MM.1S (cell line): ENCODE measurements around the gene ZNF516.

Experiments used
- DNase-seq: peaks from one replicate; pipeline ENCODE4 v3.0.0-alpha.2; 2015
- H2AFZ ChIP-seq: fragments of 300-600 bp; sonication (generic); 2 replicates; pipeline ENCODE4 v1.6.0; 2016; ENCODE audit warnings: antibody characterized with exemption, low read length
- H3F3A ChIP-seq: fragments of 300-600 bp; sonication (generic); 2 replicates; pipeline ENCODE4 v1.6.1; 2016; ENCODE audit warnings: mild to moderate bottlenecking, antibody characterized with exemption, low read length, moderate library complexity, mixed read lengths; ENCODE audit not compliant: insufficient read depth
- H3K27ac ChIP-seq: fragments of 300-600 bp; sonication (generic); 2 replicates; pipeline ENCODE4 v1.5.1; 2016; ENCODE audit warnings: mild to moderate bottlenecking, low read length
- H3K27me3 ChIP-seq: fragments of 300-600 bp; sonication (generic); replicated peaks from 2 replicates; pipeline ENCODE4 v1.6.0; 2016; ENCODE audit warnings: low read length; ENCODE audit not compliant: insufficient read depth
- H3K36me3 ChIP-seq: fragments of 300-600 bp; sonication (generic); replicated peaks from 2 replicates; pipeline ENCODE4 v1.6.1; 2016; ENCODE audit warnings: mild to moderate bottlenecking, low read length, mixed read lengths; ENCODE audit not compliant: insufficient read depth
- H3K4me1 ChIP-seq: fragments of 300-600 bp; sonication (generic); 2 replicates; pipeline ENCODE4 v1.6.1; 2016; ENCODE audit warnings: low read length, mixed read lengths
- H3K4me2 ChIP-seq: fragments of 300-600 bp; sonication (generic); 2 replicates; pipeline ENCODE4 v1.6.0; 2016; ENCODE audit warnings: low read depth, low read length
- H3K4me3 ChIP-seq: fragments of 300-600 bp; sonication (generic); 2 replicates; pipeline ENCODE4 v1.5.1; 2016; ENCODE audit warnings: low read length, mixed read lengths
- H3K79me2 ChIP-seq: fragments of 300-600 bp; sonication (generic); 2 replicates; pipeline ENCODE4 v1.6.1; 2016; ENCODE audit warnings: mixed run types, low read length, mixed read lengths
- H3K9ac ChIP-seq: fragments of 300-600 bp; sonication (generic); 2 replicates; pipeline ENCODE4 v1.6.1; 2016; ENCODE audit warnings: low read length, mixed read lengths
- H3K9me2 ChIP-seq: fragments of 300-600 bp; sonication (generic); replicated peaks from 2 replicates; pipeline ENCODE4 v1.6.1; 2016; ENCODE audit warnings: mild to moderate bottlenecking, low read length, mixed read lengths; ENCODE audit not compliant: insufficient read depth
- H3K9me3 ChIP-seq: fragments of 300-600 bp; sonication (generic); replicated peaks from 2 replicates; pipeline ENCODE4 v1.6.1; 2016; ENCODE audit warnings: mild to moderate bottlenecking, low read length, mixed read lengths; ENCODE audit not compliant: insufficient read depth
- H4K20me1 ChIP-seq: fragments of 300-600 bp; sonication (generic); 2 replicates; pipeline ENCODE4 v1.6.1; 2016; ENCODE audit warnings: mild to moderate bottlenecking, low read length, moderate library complexity, mixed read lengths; ENCODE audit not compliant: insufficient read depth
- CTCF ChIP-seq: fragments of 300-600 bp; sonication (generic); IDR thresholded peaks from 2 replicates; pipeline ENCODE4 v1.5.1; 2016; ENCODE audit warnings: antibody characterized with exemption, low read length, mixed read lengths
- EZH2 ChIP-seq: fragments of 300-600 bp; sonication (generic); optimal IDR thresholded peaks from 2 replicates; pipeline ENCODE3; 2017; ENCODE audit warnings: low read depth, mild to moderate bottlenecking, antibody characterized with exemption, low read length, mixed read lengths
- EZH2phosphoT487 ChIP-seq: fragments of 300-600 bp; sonication (generic); IDR thresholded peaks from 2 replicates; pipeline ENCODE4 v1.6.1; 2018; ENCODE audit warnings: antibody characterized with exemption, low read length

ZNF516 gene

GRCh38 chr18:76384861-76385680 is 110.0 kb downstream of the ZNF516 start:
- Histone ChIP-seq H3K9me2 (no peaks in the 10 kb centered on the region), H3K27me3 (no peaks in the 10 kb centered on the region), H3K4me1 (no peaks in the 10 kb centered on the region), H3K27ac (no peak overlapping the region), H2AFZ (no peak overlapping the region), H3K4me2 (no peak overlapping the region), H3K79me2 (no peaks in the 10 kb centered on the region), H3F3A (no peaks in the 10 kb centered on the region), H3K9ac (no peak overlapping the region), H4K20me1 (no peaks in the 10 kb centered on the region), H3K9me3 (no peaks in the 10 kb centered on the region), H3K4me3 (no peak overlapping the region), H3K36me3 (no peaks in the 10 kb centered on the region)
- DNase-seq: no peak
- TF ChIP-seq CTCF (no peak), EZH2 (no peak), EZH2phosphoT487 (no peak)

- Histone ChIP-seq H3K4me3 (no peak overlapping the region), H2AFZ (no peak overlapping the region), H3K36me3 (no peaks in the 10 kb centered on the region), H3K9ac (no peak overlapping the region), H3F3A (no peaks in the 10 kb centered on the region), H4K20me1 (no peaks in the 10 kb centered on the region), H3K27ac (no peak overlapping the region), H3K9me3 (no peaks in the 10 kb centered on the region), H3K79me2 (no peaks in the 10 kb centered on the region), H3K4me1 (no peaks in the 10 kb centered on the region), H3K27me3 (no peaks in the 10 kb centered on the region), H3K9me2 (no peaks in the 10 kb centered on the region), H3K4me2 (no peak overlapping the region)
- TF ChIP-seq EZH2phosphoT487: no peak
- no peak for TF ChIP-seq EZH2
- TF ChIP-seq CTCF: no peak
- no peak for DNase-seq
Observed at GRCh38 chr18:76384114-76384790, 110.8 kb downstream of the ZNF516 start.

- no peaks in the 10 kb centered on the region for H3K4me1 ChIP-seq
- H3F3A ChIP-seq: no peaks in the 10 kb centered on the region
- no peaks in the 10 kb centered on the region for H3K27me3 ChIP-seq
- no peak for DNase-seq
- no peak overlapping the region for H3K4me2 ChIP-seq
- no peak overlapping the region for H3K9ac ChIP-seq
- H3K36me3 ChIP-seq: no peaks in the 10 kb centered on the region
- H3K4me3 ChIP-seq: no peak overlapping the region
- no peaks in the 10 kb centered on the region for H3K9me2 ChIP-seq
- no peak overlapping the region for H3K27ac ChIP-seq
- no peaks in the 10 kb centered on the region for H3K9me3 ChIP-seq
- H2AFZ ChIP-seq: no peak overlapping the region
- no peaks in the 10 kb centered on the region for H3K79me2 ChIP-seq
- no peaks in the 10 kb centered on the region for H4K20me1 ChIP-seq
- TF ChIP-seq EZH2phosphoT487 (no peak), CTCF (no peak), EZH2 (no peak)
Observed at GRCh38 chr18:76383636-76384035, 111.4 kb downstream of the ZNF516 start.
